Right lobe of liver (tissue), 6 donors: ENCODE data around the gene ARFGEF3. TPM values are rescaled to one million over a fixed set of nuclear protein-coding genes. Genes with fewer than 3 reads are reported as not detected.

Experiments
- ATAC-seq, 4 donors: fragments of 200-7000 bp; cut with Tn5 transposase; one replicate each; pipeline ENCODE4 v1.9.1; 2020; ENCODE audit warnings: mild to moderate bottlenecking in 4 of 4, moderate library complexity in 4 of 4
- DNase-seq, 3 donors: peaks; one replicate each; pipeline ENCODE4 v3.0.0-alpha.2; 2020
- H3K27ac ChIP-seq, 3 donors: fragments of 200-600 bp; one replicate each; pipeline ENCODE4 v1.8.0; 2022
- H3K27me3 ChIP-seq, 2 donors: fragments of 200-600 bp; one replicate each; pipeline ENCODE4 v1.8.0; 2022
- H3K36me3 ChIP-seq, 4 donors: fragments of 200-600 bp; sonication (generic) in 1 of 4; one replicate each; pipeline versions ENCODE4 v1.5.1 to v1.8.0; 2017 to 2022; ENCODE audit warnings: control low read depth in 1 of 4
- H3K4me1 ChIP-seq, 4 donors: fragments of 200-600 bp; sonication (generic) in 1 of 4; one replicate each; pipeline versions ENCODE4 v1.5.1 to v1.8.0; 2017 to 2022; ENCODE audit warnings: control low read depth in 1 of 4
- H3K4me3 ChIP-seq, 3 donors: fragments of 200-600 bp; one replicate each; pipeline ENCODE4 v1.8.0; 2022
- H3K9me3 ChIP-seq, 4 donors: fragments of 200-600 bp; sonication (generic) in 1 of 4; one replicate each; pipeline versions ENCODE4 v1.5.1 to v1.8.0; 2017 to 2022; ENCODE audit warnings: control low read depth in 1 of 4
- CTCF ChIP-seq, 4 donors: fragments of 200-600 bp in 3 of 4; fragments of 450-650 bp in 1 of 4; IDR thresholded peaks; one replicate each; pipeline versions ENCODE4 v1.5.1 to v1.8.0; 2016 to 2022; ENCODE audit warnings: antibody characterized with exemption in 4 of 4, mild to moderate bottlenecking in 2 of 4
- POLR2A ChIP-seq: fragments of 450-650 bp; IDR thresholded peaks from one replicate; pipeline ENCODE4 v1.6.1; 2017; ENCODE audit warnings: antibody characterized with exemption, mild to moderate bottlenecking
- WGBS: methylation state at CpG from one replicate; pipeline ENCODE4 v1.1.6; 2018; ENCODE audit warnings: low coverage, low lambda C conversion rate; ENCODE audit not compliant: insufficient coverage; ENCODE audit errors: missing lambda C conversion rate; 5-methylcytosine and 5-hydroxymethylcytosine counted together
- intact Hi-C, 2 donors: fragments of 100-400 bp; cut with DNase I; formaldehyde crosslinking; loops; one replicate each; pipeline versions ENCODE4 v1.11.2 to v1.14.1; 2022
- total RNA-seq, 6 experiments: library from RNA; depleted of rRNA in 2 of 6; stranded (reverse); fragments of >200 nt in 2 of 6; fragmentation: NEBNext Ultra II Directional in 3 of 6; extraction: Animal tissue kit (Norgen Biotek cat#: 25700) in 3 of 6; gene quantifications; one replicate each; pipeline versions ENCODE4 v1.1.0 to v1.2.4, GENCODE V29; 2016 to 2023
- donor health status: DM: no; HTN: yes; CAD: no.
- donor health status: DM: no; HTN: no; CAD: no.
- donor health status: DM: no; HTN: no; CAD: no.
- donor health status: DM: no; HTN: yes; CAD: no.
- donor health status: DM: no; HTN: yes; CAD: no.

ARFGEF3 gene
- total RNA-seq, 6 experiments from 2014 or later = 0.07 to 2.0 (median 0.24) TPM

GRCh38 chr6:138292482-138292881 is 130.7 kb downstream of the ARFGEF3 start:
- TF ChIP-seq CTCF (IDR thresholded peaks at IDR 0.05) (no peak), POLR2A (no peak)
- peaks cover 0 to 13% (median 0%) of the 10 kb centered on the region in 4 donors for H3K4me1 ChIP-seq
- no peaks in the 10 kb centered on the region for H3K36me3 ChIP-seq
- H3K27me3 ChIP-seq = no peaks in the 10 kb centered on the region
- intact Hi-C loops = loop anchor here in 1 of 2 donors (10.0 kb wide), 1 partner anchor 112 kb away; the partner anchor contains the start of gene HEBP2
- DNase-seq (no peak), ATAC-seq (no peak)
- H3K27ac ChIP-seq = no peak overlapping the region
- no peak overlapping the region for H3K4me3 ChIP-seq
- 57% methylated on average over 3 of the region's 6 CpGs for WGBS
- H3K9me3 ChIP-seq = no peaks in the 10 kb centered on the region

- intact Hi-C loops = loop anchor here in 1 of 2 donors (10.0 kb wide), 1 partner anchor 111 kb away; the partner anchor contains the start of gene HEBP2
- Histone ChIP-seq H3K9me3 (no peaks in the 10 kb centered on the region), H3K27ac (no peak overlapping the region), H3K36me3 (no peaks in the 10 kb centered on the region), H3K27me3 (no peaks in the 10 kb centered on the region), H3K4me1 (peaks cover 0 to 13% (median 0%) of the 10 kb centered on the region in 4 donors), H3K4me3 (no peak overlapping the region)
- ATAC-seq (no peak), DNase-seq (no peak)
- WGBS = 72% methylated on average over 7 of the region's 7 CpGs
- no peak for TF ChIP-seq POLR2A
- TF ChIP-seq CTCF (IDR thresholded peaks at IDR 0.05) = no peak
Measured at GRCh38 chr6:138293428-138294395, 132.0 kb downstream of the ARFGEF3 start.

GRCh38 chr6:138296381-138296780 is 134.6 kb downstream of the ARFGEF3 start:
- Histone ChIP-seq H3K4me3 (no peak overlapping the region), H3K36me3 (no peaks in the 10 kb centered on the region), H3K9me3 (no peaks in the 10 kb centered on the region), H3K4me1 (no peaks in the 10 kb centered on the region), H3K27me3 (no peaks in the 10 kb centered on the region), H3K27ac (no peak overlapping the region)
- 79% methylated on average over 9 of the region's 9 CpGs for WGBS
- TF ChIP-seq CTCF (IDR thresholded peaks at IDR 0.05) = no peak
- no peak for TF ChIP-seq POLR2A
- intact Hi-C loops = loop anchor here in 1 of 2 donors (10.0 kb wide), 1 partner anchor 108 kb away; the partner anchor contains the start of gene HEBP2
- ATAC-seq (no peak), DNase-seq (no peak)

GRCh38 chr6:138296786-138297185 is 135.0 kb downstream of the ARFGEF3 start:
- DNase-seq (no peak), ATAC-seq (no peak)
- Histone ChIP-seq H3K9me3 (no peaks in the 10 kb centered on the region), H3K4me1 (no peaks in the 10 kb centered on the region), H3K27me3 (no peaks in the 10 kb centered on the region), H3K27ac (no peak overlapping the region), H3K4me3 (no peak overlapping the region), H3K36me3 (no peaks in the 10 kb centered on the region)
- no peak for TF ChIP-seq POLR2A
- TF ChIP-seq CTCF (IDR thresholded peaks at IDR 0.05) = no peak
- 87% methylated on average over 4 of the region's 7 CpGs for WGBS
- intact Hi-C loops = loop anchor here in 1 of 2 donors (10.0 kb wide), 1 partner anchor 108 kb away; the partner anchor contains the start of gene HEBP2
